Stimulated activated CD8-positive, alpha-beta memory T cell treated with anti-CD3 and anti-CD28 coated beads, Interleukin-15, amount 100 ng/mL, for 1 hour (primary cell): ENCODE measurements around the gene ATRN.
"Not testable (repeated sequence)": the region's sequence is repeated elsewhere in the genome, so short reads cannot be mapped to it uniquely, and the experiment has no call there.

Source experiments
- DNase-seq: peaks from one replicate; pipeline ENCODE4 v3.0.0-alpha.2; 2020; ENCODE audit warnings: low read depth

Gene ATRN

GRCh38 chr20:3470208-3470626 lies 601 bp upstream of the ATRN start:
- no peak for DNase-seq

DNA sequence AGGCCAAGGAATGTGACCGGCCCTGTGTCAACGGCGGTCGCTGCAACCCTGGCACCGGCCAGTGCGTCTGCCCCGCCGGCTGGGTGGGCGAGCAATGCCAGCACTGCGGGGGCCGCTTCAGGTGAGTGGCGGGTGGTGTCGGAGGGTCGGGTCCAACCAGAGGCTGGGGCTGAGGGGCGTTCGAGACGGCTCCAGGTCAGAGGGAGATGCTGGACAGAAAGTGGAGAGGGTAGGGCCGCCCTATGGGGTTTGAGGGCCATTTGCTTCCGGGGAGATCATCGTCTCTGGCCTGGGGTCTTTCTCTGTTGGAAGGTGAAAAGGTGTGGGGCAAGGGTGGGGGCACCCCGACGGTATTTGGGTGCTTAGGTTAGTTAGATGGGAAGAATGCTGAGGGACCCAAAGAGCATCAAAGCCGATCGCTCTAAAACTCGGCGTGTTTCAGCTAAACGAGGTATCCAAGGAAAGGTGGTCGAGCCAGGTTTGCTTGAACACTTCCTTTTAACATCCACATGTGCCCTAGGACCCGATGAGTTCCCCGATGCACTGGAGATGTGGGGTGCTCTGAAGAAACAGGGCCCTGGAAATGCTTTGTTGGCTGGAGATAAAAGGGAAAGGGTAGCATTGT lies 691 bp downstream of the ATRN start:
- DNase-seq, result no peak

DNA sequence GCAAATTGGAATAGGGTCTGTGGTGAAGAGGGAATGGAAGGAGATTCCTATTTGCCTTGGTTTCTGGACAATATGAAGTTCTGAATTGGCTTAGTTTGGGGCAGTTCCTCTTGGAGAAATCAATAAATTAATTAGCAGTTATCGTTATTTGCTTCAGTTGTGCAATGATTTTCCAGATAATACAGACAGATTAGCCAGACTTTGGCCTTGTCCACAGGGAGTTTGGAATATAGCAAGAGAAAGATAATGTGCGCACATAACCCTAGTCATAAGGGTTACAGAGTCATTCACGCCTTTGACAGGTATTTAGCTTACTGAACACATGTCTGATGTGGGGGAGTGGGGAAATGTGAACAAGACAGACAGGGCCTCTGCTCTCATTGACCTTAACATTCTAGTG lies 1.3 kb downstream of the ATRN start:
- no peak for DNase-seq

GRCh38 chr20:3473324-3473723 lies 2.5 kb downstream of the ATRN start:
- DNase-seq, result no peak

DNA sequence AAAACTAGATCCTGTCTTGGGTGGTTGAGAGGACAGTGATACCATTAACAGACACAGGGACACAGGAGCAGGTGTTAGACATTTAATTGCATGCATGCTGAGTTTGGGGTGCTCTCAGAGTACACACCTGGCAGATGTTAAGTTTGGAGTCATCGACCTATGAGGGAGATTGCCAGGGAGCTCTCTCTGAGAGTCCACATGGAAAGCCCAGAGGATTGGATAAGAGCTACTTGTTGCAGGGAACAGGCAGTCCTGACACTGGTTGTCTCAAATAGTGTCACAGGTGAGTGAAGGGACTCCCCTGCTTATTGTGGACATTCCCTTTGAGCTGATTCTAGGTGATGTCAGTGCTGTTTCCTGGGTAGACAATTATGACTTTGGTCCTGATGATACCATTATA lies 3.1 kb downstream of the ATRN start:
- no peak for DNase-seq

DNA sequence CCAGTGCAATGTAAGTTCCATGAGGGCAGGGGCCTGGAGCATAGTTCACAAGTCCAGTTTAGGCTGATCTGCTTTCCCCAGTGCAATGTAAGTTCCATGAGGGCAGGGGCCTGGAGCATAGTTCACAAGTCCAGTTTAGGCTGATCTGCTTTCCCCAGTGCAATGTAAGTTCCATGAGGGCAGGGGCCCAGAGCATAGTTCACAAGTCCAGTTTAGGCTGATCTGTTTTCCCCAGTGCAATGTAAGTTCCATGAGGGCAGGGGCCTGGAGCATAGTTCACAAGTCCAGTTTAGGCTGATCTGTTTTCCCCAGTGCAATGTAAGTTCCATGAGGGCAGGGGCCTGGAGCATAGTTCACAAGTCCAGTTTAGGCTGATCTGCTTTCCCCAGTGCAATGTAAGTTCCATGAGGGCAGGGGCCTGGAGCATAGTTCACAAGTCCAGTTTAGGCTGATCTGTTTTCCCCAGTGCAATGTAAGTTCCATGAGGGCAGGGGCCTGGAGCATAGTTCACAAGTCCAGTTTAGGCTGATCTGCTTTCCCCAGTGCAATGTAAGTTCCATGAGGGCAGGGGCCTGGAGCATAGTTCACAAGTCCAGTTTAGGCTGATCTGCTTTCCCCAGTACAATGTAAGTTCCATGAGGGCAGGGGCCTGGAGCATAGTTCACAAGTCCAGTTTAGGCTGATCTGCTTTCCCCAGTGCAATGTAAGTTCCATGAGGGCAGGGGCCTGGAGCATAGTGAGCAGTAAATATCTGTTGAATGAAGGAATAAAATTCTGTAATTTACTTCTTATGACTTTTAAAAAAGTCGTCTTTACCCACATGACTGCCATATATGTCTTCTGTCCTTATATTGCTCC lies 6.4 kb downstream of the ATRN start:
- DNase-seq, result not testable (repeated sequence)

DNA sequence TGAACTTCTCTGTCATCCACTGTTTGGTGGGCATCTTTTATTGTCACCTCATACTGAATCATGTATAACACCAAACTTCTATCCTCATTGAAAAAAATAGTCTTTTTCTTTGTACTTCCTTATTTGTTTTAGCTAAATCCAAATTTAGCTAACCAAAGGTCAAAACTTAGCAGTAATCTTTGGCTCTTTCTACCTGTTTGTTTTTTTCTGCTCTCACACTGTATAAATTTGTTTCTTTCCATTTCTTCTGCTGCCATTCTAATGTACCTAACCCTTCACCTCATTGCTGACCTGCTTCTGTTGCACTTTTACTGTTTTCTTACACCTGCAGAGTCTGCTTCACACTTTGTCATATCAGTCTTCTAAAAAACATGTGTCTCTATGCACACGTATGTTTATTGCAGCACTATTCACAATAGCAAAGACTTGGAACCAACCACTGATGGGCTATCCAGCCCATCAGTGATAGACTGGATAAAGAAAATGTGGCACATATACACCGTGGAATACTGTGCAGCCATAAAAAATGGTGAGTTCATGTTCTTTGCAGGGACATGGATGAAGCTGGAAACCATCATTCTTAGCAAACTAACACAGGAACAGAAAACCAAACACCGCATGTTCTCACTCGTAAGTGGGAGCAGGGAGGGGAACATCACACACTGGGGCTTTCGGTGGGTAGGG lies 7.2 kb downstream of the ATRN start:
- no peak for DNase-seq

DNA sequence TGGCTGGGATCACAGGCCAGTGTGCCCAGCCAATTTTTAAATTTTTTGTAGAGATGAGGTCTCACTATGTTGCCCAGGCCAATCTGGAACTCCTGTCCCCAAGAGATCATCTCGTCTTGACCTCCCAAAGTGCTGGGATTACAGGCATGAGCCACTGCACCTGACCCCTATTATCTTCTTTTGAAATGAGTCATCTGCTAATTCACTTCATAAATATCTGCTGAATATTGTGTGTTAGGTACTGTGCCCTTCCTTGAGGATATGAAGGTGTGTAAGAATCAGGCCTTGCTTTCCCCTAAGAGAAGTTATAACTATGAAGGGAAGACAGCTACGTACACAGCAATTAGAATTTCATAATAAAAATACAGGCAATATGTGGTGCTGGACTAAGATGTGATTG lies 8.2 kb downstream of the ATRN start:
- DNase-seq, result no peak

GRCh38 chr20:3479759-3480615 lies 9.2 kb downstream of the ATRN start:
- no peak for DNase-seq

- no peak for DNase-seq
Measured at GRCh38 chr20:3483309-3483708, 12.5 kb downstream of the ATRN start.

- DNase-seq, result no peak
Measured at GRCh38 chr20:3483784-3484183, 13.0 kb downstream of the ATRN start.

- DNase-seq, result no peak
Measured at GRCh38 chr20:3485913-3486312, 15.1 kb downstream of the ATRN start.

DNA sequence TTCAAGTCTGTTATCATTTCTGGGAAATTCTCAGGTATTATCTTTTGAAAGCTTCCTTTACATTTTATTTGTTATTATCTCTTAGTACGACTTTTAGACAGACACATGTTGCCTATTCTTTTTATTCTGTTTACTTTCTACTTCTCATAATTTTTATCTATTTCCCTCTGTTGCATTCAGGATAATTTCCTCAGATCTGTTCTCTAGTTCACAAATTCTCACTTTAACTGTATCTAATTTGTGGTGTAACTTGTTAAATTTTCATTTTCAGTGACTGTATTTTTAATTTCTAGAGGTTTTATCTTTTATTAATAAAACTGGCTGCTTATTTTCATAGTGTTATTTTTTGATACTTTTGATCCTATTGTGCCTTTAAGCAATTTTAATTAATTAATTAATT lies 16.0 kb downstream of the ATRN start:
- DNase-seq, result no peak

- no peak for DNase-seq
Measured at GRCh38 chr20:3492669-3493068, 21.9 kb downstream of the ATRN start.

DNA sequence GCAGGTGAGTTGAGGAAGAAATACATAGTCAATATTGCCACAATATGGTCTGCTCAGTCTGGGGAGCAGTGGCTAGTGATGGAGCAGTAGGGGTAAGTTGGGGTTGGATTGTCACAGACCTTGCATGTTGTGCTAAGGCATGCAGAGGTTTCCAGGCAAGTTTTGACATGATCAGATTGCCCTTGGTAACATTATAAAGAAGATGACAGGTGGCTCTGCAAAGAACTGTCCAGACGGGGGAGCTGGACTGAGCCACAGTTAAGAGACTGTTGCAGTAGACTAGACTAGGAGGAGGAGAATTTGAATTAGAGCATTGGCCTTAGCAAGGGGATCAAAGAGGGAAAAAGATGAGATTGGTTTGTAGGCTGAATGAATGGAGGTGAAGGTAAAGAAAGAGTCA lies 23.4 kb downstream of the ATRN start:
- no peak for DNase-seq

DNA sequence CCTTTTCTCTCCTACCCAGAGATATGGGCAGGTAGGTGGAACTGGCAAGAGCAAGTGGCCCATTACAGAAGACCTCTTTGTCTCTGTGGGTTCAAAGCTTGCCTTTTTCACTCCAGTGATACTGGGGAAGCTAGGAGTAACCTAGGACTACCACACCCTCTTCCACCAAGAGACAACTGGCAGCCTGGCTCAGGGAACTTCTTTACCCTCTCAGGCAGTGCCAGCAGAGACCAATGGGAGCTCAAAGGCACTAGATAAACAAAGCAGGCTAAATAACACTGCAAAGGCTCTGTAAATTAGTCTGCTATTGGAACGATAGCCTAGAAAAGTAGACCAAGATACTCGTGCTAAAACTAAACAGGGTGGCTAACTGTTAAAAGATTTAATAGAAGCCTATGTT lies 32.1 kb downstream of the ATRN start:
- DNase-seq, result no peak

DNA sequence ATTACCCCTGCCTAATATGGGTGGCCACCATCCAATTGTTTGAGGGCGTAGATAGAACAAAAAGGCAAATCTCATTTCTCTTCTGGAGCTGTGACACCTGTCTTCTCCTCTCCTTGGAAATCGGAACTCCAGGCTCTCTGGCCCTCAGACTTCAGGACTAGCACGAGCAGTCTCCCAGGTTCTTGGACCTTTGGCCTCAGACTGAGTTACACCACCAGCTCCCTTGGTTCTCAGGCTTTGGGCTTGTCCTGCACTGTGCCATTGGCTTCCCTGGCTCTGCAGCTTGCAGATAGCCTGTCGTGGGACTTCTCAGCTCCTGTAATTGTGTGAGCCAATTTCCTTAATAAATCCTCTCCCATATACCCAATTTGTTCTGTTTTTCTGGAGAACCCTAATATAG lies 34.3 kb downstream of the ATRN start:
- no peak for DNase-seq

DNA sequence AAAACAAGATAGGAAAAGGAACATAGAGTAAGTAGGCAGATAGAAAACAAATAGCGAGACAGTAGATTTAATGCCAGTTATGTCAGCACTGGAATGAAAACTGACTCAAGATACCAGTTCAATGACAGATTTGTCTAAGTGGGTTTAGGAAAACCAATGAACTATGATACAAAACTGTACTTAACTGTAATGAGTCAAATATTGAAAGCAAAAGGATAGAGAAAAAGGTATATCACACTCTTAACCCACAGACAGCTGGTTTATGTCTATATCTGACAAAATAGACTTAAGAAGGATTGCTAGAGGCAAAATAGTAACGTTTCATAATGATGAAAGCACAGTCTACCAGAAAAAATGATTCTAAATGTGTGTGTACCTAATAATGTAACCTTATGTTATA lies 38.2 kb downstream of the ATRN start:
- DNase-seq, result no peak

GRCh38 chr20:3510110-3510509 lies 39.3 kb downstream of the ATRN start:
- DNase-seq, result no peak

- not testable (repeated sequence) for DNase-seq
Measured at GRCh38 chr20:3512239-3512638, 41.4 kb downstream of the ATRN start.

DNA sequence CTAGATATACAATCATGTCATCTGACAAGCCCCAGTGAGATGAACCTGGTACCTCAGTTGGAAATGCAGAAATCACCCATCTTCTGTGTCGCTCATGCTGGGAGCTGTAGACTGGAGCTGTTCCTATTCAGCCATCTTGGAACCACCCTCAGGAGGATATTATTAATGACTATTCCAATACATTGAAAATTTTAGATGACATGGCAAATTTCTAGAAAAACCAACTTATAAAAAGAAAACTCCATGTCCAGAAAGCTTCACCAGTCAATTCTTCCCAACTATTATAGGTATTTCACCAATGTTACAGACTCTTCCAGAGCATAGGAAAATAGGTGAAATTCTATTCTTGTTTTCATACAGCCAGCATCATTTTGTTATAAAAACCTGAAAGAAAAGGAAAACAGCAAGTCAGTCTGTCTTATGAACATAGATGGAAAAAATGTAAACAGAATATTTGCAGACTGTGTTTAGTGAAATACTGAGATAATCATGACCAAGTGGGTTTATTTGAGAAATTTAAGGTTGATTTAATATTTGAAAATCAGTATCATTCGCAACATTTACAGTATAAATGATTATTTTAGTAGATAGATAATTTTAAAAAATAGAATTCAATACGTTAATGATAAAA lies 43.3 kb downstream of the ATRN start:
- DNase-seq, result no peak
